Measurements from ENCODE around the gene FHIP1B. TPM values are rescaled to one million over a fixed set of nuclear protein-coding genes. Genes with fewer than 3 reads are reported as not detected.

FHIP1B gene
- total and polyA plus RNA-seq, 4 donors = 12.3 to 21.2 (median 16.9) TPM

DNA sequence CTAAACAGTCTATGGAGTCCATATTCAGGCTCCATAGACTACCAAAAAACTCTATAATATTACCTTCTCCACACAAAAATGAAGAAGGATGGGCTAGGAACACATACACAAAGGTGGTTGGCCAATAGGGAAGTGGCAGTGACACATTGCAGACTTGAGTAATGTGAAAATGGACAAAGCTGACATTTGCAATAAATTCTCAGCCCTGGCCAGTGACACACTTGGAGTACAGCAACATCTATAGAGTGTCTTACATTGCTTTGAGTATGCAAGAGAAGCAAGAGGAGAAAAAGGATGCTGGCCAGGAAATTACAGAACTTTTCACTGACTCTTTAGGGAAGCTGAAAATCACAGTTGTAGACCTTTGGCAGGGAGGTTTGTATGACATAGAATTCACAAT lies 42.7 kb downstream of the FHIP1B start (continued):
- TF ChIP-seq, protein P1, sequence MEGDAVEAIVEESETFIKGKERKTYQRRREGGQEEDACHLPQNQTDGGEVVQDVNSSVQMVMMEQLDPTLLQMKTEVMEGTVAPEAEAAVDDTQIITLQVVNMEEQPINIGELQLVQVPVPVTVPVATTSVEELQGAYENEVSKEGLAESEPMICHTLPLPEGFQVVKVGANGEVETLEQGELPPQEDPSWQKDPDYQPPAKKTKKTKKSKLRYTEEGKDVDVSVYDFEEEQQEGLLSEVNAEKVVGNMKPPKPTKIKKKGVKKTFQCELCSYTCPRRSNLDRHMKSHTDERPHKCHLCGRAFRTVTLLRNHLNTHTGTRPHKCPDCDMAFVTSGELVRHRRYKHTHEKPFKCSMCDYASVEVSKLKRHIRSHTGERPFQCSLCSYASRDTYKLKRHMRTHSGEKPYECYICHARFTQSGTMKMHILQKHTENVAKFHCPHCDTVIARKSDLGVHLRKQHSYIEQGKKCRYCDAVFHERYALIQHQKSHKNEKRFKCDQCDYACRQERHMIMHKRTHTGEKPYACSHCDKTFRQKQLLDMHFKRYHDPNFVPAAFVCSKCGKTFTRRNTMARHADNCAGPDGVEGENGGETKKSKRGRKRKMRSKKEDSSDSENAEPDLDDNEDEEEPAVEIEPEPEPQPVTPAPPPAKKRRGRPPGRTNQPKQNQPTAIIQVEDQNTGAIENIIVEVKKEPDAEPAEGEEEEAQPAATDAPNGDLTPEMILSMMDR (IDR thresholded peaks at IDR 0.05; ENCODE audit: low read depth, low read length, missing input control) = no peak

DNA sequence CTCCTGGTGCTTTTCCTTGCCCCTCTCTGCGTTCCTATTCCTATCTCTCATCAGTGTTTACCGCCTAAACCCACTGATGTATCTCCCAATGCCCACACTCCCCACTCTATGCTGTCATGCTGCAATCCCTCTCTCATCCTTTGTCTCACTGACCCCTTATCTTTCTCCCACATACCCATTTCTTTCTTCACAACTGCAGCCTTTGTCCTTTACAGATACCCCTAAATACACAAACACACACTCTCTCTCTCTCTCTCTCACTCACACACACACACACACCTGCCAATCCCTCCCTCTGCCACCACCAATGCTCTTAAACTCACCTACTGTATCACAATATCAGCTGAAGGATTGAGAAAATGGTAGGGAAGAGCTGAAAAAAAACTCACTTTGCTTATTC lies 59.0 kb downstream of the FHIP1B start:
- DNase-seq (ENCODE audit: low spot score) = no peak
- 66% methylated on average over 2 of the region's 2 CpGs for WGBS
- no peak overlapping the region for H3K27ac ChIP-seq (ENCODE audit: low read depth in 1 of 2, low read length in 2 of 2)
- H3K4me3 ChIP-seq (ENCODE audit: low read depth in 1 of 3, low read length in 3 of 3) = no peak overlapping the region
- H3K27me3 ChIP-seq (ENCODE audit: control insufficient read depth in 4 of 4, insufficient read depth in 4 of 4, low read length in 3 of 4) = no peaks in the 10 kb centered on the region
- no peaks in the 10 kb centered on the region for H3K4me1 ChIP-seq (ENCODE audit: control insufficient read depth in 4 of 4, insufficient read depth in 4 of 4, low read length in 3 of 4)
- no peaks in the 10 kb centered on the region for H3K9me3 ChIP-seq (ENCODE audit: control insufficient read depth in 4 of 4, low read length in 3 of 4)
- TF ChIP-seq GABPA (IDR thresholded peaks at IDR 0.05 in 1 of 2, conservative IDR thresholded peaks at IDR 0.05 in 1 of 2) (no peak), FOXA1 (IDR thresholded peaks at IDR 0.05) (no peak), TAF1 (conservative IDR thresholded peaks at IDR 0.05) (no peak), HNF4G (IDR thresholded peaks at IDR 0.05) (no peak), NR2F2 (IDR thresholded peaks at IDR 0.05) (no peak), HNF4A (conservative IDR thresholded peaks at IDR 0.05) (no peak), RXRA (IDR thresholded peaks at IDR 0.05) (no peak), JUND (IDR thresholded peaks at IDR 0.05) (no peak), FOXA2 (IDR thresholded peaks at IDR 0.05) (no peak)
- TF ChIP-seq, protein P2, sequence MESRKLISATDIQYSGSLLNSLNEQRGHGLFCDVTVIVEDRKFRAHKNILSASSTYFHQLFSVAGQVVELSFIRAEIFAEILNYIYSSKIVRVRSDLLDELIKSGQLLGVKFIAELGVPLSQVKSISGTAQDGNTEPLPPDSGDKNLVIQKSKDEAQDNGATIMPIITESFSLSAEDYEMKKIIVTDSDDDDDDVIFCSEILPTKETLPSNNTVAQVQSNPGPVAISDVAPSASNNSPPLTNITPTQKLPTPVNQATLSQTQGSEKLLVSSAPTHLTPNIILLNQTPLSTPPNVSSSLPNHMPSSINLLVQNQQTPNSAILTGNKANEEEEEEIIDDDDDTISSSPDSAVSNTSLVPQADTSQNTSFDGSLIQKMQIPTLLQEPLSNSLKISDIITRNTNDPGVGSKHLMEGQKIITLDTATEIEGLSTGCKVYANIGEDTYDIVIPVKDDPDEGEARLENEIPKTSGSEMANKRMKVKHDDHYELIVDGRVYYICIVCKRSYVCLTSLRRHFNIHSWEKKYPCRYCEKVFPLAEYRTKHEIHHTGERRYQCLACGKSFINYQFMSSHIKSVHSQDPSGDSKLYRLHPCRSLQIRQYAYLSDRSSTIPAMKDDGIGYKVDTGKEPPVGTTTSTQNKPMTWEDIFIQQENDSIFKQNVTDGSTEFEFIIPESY (IDR thresholded peaks at IDR 0.05) = no peak
- TF ChIP-seq, protein P3, sequence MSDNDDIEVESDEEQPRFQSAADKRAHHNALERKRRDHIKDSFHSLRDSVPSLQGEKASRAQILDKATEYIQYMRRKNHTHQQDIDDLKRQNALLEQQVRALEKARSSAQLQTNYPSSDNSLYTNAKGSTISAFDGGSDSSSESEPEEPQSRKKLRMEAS (IDR thresholded peaks at IDR 0.05) = no peak
- TF ChIP-seq, protein P1 (IDR thresholded peaks at IDR 0.05; ENCODE audit: low read depth, low read length, missing input control) = no peak
- TF ChIP-seq, protein P4, sequence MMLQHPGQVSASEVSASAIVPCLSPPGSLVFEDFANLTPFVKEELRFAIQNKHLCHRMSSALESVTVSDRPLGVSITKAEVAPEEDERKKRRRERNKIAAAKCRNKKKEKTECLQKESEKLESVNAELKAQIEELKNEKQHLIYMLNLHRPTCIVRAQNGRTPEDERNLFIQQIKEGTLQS (IDR thresholded peaks at IDR 0.05) = no peak
- no peaks in the 10 kb centered on the region for H3K36me3 ChIP-seq (ENCODE audit: control insufficient read depth in 4 of 4, insufficient read depth in 3 of 4, low read depth in 1 of 4, low read length in 3 of 4)
- no peak overlapping the region for H3K9ac ChIP-seq (ENCODE audit: low read depth in 1 of 2, low read length in 2 of 2)

DNA sequence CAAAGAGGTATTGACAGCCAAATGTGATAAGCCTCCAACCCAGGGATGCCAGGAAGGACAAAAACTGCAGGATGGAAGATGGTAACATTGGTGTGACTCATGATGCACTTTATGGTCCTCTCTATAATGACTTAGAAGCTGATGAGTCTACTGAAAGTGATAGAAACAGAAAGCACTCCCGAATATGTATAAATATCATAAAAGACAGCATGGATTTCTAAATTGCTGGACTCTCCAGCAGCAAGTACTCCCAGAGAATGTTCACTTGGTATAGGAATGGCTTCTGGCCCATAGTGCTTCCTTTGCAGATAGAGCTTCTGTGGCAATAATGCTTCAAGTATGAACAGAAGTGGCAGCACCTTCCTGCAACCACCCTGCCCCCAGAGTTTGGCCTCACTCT lies 64.2 kb downstream of the FHIP1B start, which contains the start of gene OR52B2:
OR52B2 (minus strand) TSS at position 101 of the 400 bp plus-strand sequence; CDS start at position 101, 0 bp downstream.
- Histone ChIP-seq H3K9ac (ENCODE audit: low read depth in 1 of 2, low read length in 2 of 2) (no peak within 1 kb of the TSS), H3K36me3 (ENCODE audit: control insufficient read depth in 4 of 4, insufficient read depth in 3 of 4, low read depth in 1 of 4, low read length in 3 of 4) (no peaks in the 10 kb centered on the region), H3K27ac (ENCODE audit: low read depth in 1 of 2, low read length in 2 of 2) (no peak within 1 kb of the TSS), H3K9me3 (ENCODE audit: control insufficient read depth in 4 of 4, low read length in 3 of 4) (peaks cover 0 to 2% (median 0%) of the 10 kb centered on the region in 4 donors), H3K27me3 (ENCODE audit: control insufficient read depth in 4 of 4, insufficient read depth in 4 of 4, low read length in 3 of 4) (no peaks in the 10 kb centered on the region), H3K4me1 (ENCODE audit: control insufficient read depth in 4 of 4, insufficient read depth in 4 of 4, low read length in 3 of 4) (no peaks in the 10 kb centered on the region), H3K4me3 (ENCODE audit: low read depth in 1 of 3, low read length in 3 of 3) (no peak within 1 kb of the TSS)
- DNase-seq (ENCODE audit: low spot score) = no peak
- no peak for TF ChIP-seq GABPA (IDR thresholded peaks at IDR 0.05 in 1 of 2, conservative IDR thresholded peaks at IDR 0.05 in 1 of 2)
- no peak for TF ChIP-seq NR2F2 (IDR thresholded peaks at IDR 0.05)
- TF ChIP-seq HNF4A (conservative IDR thresholded peaks at IDR 0.05) = no peak
- TF ChIP-seq YY1 (IDR thresholded peaks at IDR 0.05) = no peak
- TF ChIP-seq, protein P1 (IDR thresholded peaks at IDR 0.05; ENCODE audit: low read depth, low read length, missing input control) = no peak
- no peak for TF ChIP-seq SP1 (IDR thresholded peaks at IDR 0.05)
- no peak for TF ChIP-seq EGR1 (IDR thresholded peaks at IDR 0.05; ENCODE audit: low read depth in 2 of 2)
- no peak for TF ChIP-seq TAF1 (conservative IDR thresholded peaks at IDR 0.05)
- TF ChIP-seq FOXA1 (IDR thresholded peaks at IDR 0.05) = no peak
- no peak for TF ChIP-seq RXRA (IDR thresholded peaks at IDR 0.05)
- TF ChIP-seq, protein P2 (IDR thresholded peaks at IDR 0.05) = no peak
- no peak for TF ChIP-seq JUND (IDR thresholded peaks at IDR 0.05)
- TF ChIP-seq, protein P4 (IDR thresholded peaks at IDR 0.05) = no peak
- no peak for TF ChIP-seq FOXA2 (IDR thresholded peaks at IDR 0.05)
- WGBS = 70% methylated on average over 1 of the region's 1 CpG
